HAP-1 (cell line): ENCODE results near the gene DGKE.

Experiments used
- DNase-seq, 2 experiments: peaks; one replicate each; pipeline ENCODE4 v3.0.0-alpha.2; 2016 to 2020; ENCODE audit warnings: low spot score in 2 of 2
- H3K27me3 ChIP-seq: fragments of 250-450 bp; sonication (Bioruptor Pico); 2 replicates; pipeline ENCODE4 v1.5.1; 2020; ENCODE audit warnings: low read depth, mild to moderate bottlenecking, moderate library complexity
- H3K36me3 ChIP-seq: fragments of 250-450 bp; sonication (Bioruptor Pico); replicated peaks from 2 replicates; pipeline ENCODE4 v1.5.1; 2020; ENCODE audit warnings: mild to moderate bottlenecking
- H3K4me1 ChIP-seq: fragments of 250-450 bp; sonication (Bioruptor Pico); 2 replicates; pipeline ENCODE4 v1.5.1; 2020; ENCODE audit warnings: mild to moderate bottlenecking
- H3K4me3 ChIP-seq: fragments of 250-450 bp; sonication (Bioruptor Pico); 2 replicates; pipeline ENCODE4 v1.5.1; 2020; ENCODE audit warnings: mild to moderate bottlenecking, moderate library complexity
- H3K9me3 ChIP-seq: fragments of 250-450 bp; sonication (Bioruptor Pico); 2 replicates; pipeline ENCODE4 v1.5.1; 2020; ENCODE audit warnings: mild to moderate bottlenecking, moderate library complexity
- in situ Hi-C: fragments of 300-500 bp; cut with MboI; formaldehyde crosslinking; loops from 3 replicates; pipeline ENCODE4 v1.14.3; 2020; ENCODE audit warnings: low sequenced_read_pairs, inconsistent platforms, mixed read lengths

Gene DGKE

GRCh38 chr17:56912105-56912999 is 78.4 kb downstream of the DGKE start:
- Histone ChIP-seq H3K4me3 (peak overlapping the region; percentile 70), H3K36me3 (peaks cover 39% of the 10 kb centered on the region), H3K4me1 (peaks cover 10% of the 10 kb centered on the region), H3K9me3 (no peaks in the 10 kb centered on the region), H3K27me3 (no peaks in the 10 kb centered on the region)
- DNase-seq, result peak in 1 of 2 experiments; percentile 7
- in situ Hi-C loops, result no loop called here

GRCh38 chr17:56913000-56913311 is 79.0 kb downstream of the DGKE start:
- in situ Hi-C loops, result no loop called here
- peaks cover 33% of the 10 kb centered on the region for H3K36me3 ChIP-seq
- no peak for DNase-seq
- no peaks in the 10 kb centered on the region for H3K9me3 ChIP-seq
- H3K27me3 ChIP-seq, result no peaks in the 10 kb centered on the region
- peak overlapping the region; percentile 70 for H3K4me3 ChIP-seq
- H3K4me1 ChIP-seq, result peaks cover 10% of the 10 kb centered on the region

- peak; percentile 5 to 54 for DNase-seq
- H3K9me3 ChIP-seq, result no peaks in the 10 kb centered on the region
- in situ Hi-C loops, result no loop called here
- peaks cover 10% of the 10 kb centered on the region for H3K4me1 ChIP-seq
- H3K4me3 ChIP-seq, result peak overlapping the region; percentile 70
- H3K27me3 ChIP-seq, result no peaks in the 10 kb centered on the region
- H3K36me3 ChIP-seq, result peaks cover 28% of the 10 kb centered on the region
Measured at GRCh38 chr17:56913353-56913866, 79.5 kb downstream of the DGKE start.

- Histone ChIP-seq H3K4me1 (peaks cover 10% of the 10 kb centered on the region), H3K9me3 (no peaks in the 10 kb centered on the region), H3K27me3 (no peaks in the 10 kb centered on the region), H3K36me3 (peaks cover 23% of the 10 kb centered on the region), H3K4me3 (peak within 1 kb of the TSS; percentile 70)
- DNase-seq, result peak; percentile 81 to 95
- in situ Hi-C loops, result no loop called here
Measured at GRCh38 chr17:56913867-56914580, 80.1 kb downstream of the DGKE start, which contains the start of gene TRIM25. TSS of gene TRIM25 (minus strand) at chr17:56914049. CDS start at chr17:56913988, 61 bp downstream.

DNA sequence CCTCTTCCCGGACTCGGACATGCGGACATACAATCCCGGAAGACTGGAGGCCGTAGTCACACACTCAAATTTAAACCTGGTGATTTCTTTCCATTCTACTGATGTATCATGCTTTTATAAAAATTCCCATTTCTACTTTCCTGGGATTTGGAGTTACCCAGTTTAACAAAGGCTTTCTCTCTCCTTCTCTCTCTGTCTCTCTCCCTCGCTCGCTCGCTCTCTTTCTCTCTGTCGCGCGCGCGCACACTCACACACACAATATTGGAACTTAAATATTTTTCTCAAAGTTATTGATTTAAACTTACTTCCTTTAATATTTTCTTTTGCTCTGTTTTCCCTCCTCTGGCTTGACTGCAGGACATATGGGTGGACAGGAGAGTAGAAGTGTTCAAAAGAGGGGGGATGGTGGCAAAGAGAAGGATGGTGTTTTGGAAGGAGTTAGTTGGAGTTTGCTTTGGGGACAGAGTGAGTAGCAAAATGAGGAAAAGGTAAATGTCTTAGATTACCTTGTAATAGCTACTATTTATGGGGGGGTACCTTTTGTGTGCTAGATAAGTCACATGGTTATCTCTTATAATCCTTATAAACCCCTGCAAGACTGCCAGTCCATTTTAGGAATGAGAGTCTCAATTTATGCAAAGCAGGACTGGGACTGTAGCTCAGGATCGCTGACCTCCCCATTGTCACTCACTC is 80.8 kb downstream of the DGKE start:
- DNase-seq, result peak in 1 of 2 experiments; percentile 11
- Histone ChIP-seq H3K27me3 (no peaks in the 10 kb centered on the region), H3K36me3 (peaks cover 22% of the 10 kb centered on the region), H3K4me1 (peaks cover 10% of the 10 kb centered on the region), H3K4me3 (peak overlapping the region; percentile 70), H3K9me3 (no peaks in the 10 kb centered on the region)
- in situ Hi-C loops, result no loop called here

GRCh38 chr17:56917559-56918296 is 83.8 kb downstream of the DGKE start:
- in situ Hi-C loops, result no loop called here
- Histone ChIP-seq H3K4me1 (peaks cover 10% of the 10 kb centered on the region), H3K9me3 (no peaks in the 10 kb centered on the region), H3K27me3 (no peaks in the 10 kb centered on the region), H3K36me3 (no peaks in the 10 kb centered on the region), H3K4me3 (no peak overlapping the region)
- DNase-seq, result no peak

DNA sequence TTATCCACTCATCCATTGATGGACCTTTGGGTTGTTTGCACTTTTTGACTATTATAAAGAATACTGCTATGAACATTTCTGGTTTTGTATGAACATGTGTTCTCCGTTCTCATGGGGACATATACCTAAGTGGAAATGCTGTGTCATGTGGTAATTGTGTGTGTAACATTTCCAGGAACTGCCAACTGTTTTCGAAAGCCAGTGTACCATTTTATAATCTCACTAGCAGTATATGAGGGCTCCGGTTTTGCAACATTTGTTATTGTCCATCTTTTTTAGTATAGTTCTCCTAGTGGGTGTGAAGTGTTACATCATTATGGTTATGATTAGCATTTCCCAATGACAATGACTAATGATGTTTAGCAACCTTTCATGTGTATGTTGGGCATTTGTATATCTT is 85.0 kb downstream of the DGKE start:
- Histone ChIP-seq H3K36me3 (no peaks in the 10 kb centered on the region), H3K4me1 (peaks cover 10% of the 10 kb centered on the region), H3K4me3 (no peak overlapping the region), H3K9me3 (no peaks in the 10 kb centered on the region), H3K27me3 (no peaks in the 10 kb centered on the region)
- in situ Hi-C loops, result no loop called here
- DNase-seq, result no peak
